Smooth muscle cell (in vitro differentiated cells): ENCODE data around the gene STIMATE. TPM values are rescaled to one million over a fixed set of nuclear protein-coding genes. Genes with fewer than 3 reads are reported as not detected.

Source experiments
- DNase-seq: peaks from one replicate; lab custom pipeline; 2025; ENCODE audit not compliant: unreplicated experiment; lab: John Stamatoyannopoulos, UW
- H2AFZ ChIP-seq: fragments of 200-600 bp; sonication (generic); 2 replicates; pipeline ENCODE4 v1.6.0; 2016; ENCODE audit warnings: antibody characterized with exemption, low read depth, mild to moderate bottlenecking
- H3F3A ChIP-seq: fragments of 200-600 bp; sonication (generic); 2 replicates; pipeline ENCODE4 v1.6.0; 2017; ENCODE audit warnings: antibody characterized with exemption, low read depth
- H3K27ac ChIP-seq: fragments of 200-600 bp; sonication (generic); 2 replicates; pipeline ENCODE4 v1.5.1; 2016; ENCODE audit warnings: low read depth, mild to moderate bottlenecking
- H3K27me3 ChIP-seq: fragments of 200-600 bp; sonication (generic); 2 replicates; pipeline ENCODE4 v1.6.1; 2016; ENCODE audit warnings: low read depth, mild to moderate bottlenecking
- H3K36me3 ChIP-seq: fragments of 200-600 bp; sonication (generic); 2 replicates; pipeline ENCODE4 v1.5.1; 2016; ENCODE audit warnings: low read depth
- H3K4me1 ChIP-seq: fragments of 200-600 bp; sonication (generic); 2 replicates; pipeline ENCODE4 v1.5.1; 2016; ENCODE audit warnings: low read depth
- H3K4me2 ChIP-seq: fragments of 200-600 bp; sonication (generic); 2 replicates; pipeline ENCODE4 v1.6.0; 2016; ENCODE audit warnings: mild to moderate bottlenecking
- H3K4me3 ChIP-seq: fragments of 200-600 bp; sonication (generic); 2 replicates; pipeline ENCODE4 v1.5.1; 2016; ENCODE audit warnings: mild to moderate bottlenecking
- H3K79me2 ChIP-seq: fragments of 200-600 bp; sonication (generic); 2 replicates; pipeline ENCODE4 v1.6.0; 2016; ENCODE audit warnings: low read depth, mild to moderate bottlenecking
- H3K9ac ChIP-seq: fragments of 200-600 bp; sonication (generic); 2 replicates; pipeline ENCODE4 v1.6.0; 2016; ENCODE audit warnings: low read depth
- H3K9me3 ChIP-seq: fragments of 200-600 bp; sonication (generic); replicated peaks from 2 replicates; pipeline ENCODE4 v1.5.1; 2016; ENCODE audit warnings: low read depth
- H4K20me1 ChIP-seq: fragments of 200-600 bp; sonication (generic); 2 replicates; pipeline ENCODE4 v1.6.0; 2016; ENCODE audit warnings: low read depth
- CTCF ChIP-seq: fragments of 200-600 bp; sonication (generic); IDR thresholded peaks from 2 replicates; pipeline ENCODE4 v1.5.1; 2017; ENCODE audit warnings: borderline replicate concordance, mild to moderate bottlenecking, antibody characterized with exemption; ENCODE audit not compliant: insufficient read depth, poor library complexity, severe bottlenecking
- WGBS: methylation state at CpG from one replicate; pipeline ENCODE4 v1.1.7; 2016; ENCODE audit warnings: low lambda C conversion rate; 5-methylcytosine and 5-hydroxymethylcytosine counted together
- polyA plus RNA-seq: library from polyadenylated mRNA; unstranded; fragments of >200 nt; fragmentation: Nextera tagmentation; extraction: Ambion mirVana; gene quantifications from 2 replicates; pipeline ENCODE4 v1.2.1, GENCODE V29; 2016
- total RNA-seq: library from RNA; depleted of rRNA; stranded (reverse); fragments of >200 nt; gene quantifications from 2 replicates; pipeline ENCODE4 v1.2.3, GENCODE V29; 2014

The STIMATE gene
- total RNA-seq = 12.8 and 13.1 TPM in 2 replicates
- 12.1 and 18.1 TPM in 2 replicates for polyA plus RNA-seq

DNA sequence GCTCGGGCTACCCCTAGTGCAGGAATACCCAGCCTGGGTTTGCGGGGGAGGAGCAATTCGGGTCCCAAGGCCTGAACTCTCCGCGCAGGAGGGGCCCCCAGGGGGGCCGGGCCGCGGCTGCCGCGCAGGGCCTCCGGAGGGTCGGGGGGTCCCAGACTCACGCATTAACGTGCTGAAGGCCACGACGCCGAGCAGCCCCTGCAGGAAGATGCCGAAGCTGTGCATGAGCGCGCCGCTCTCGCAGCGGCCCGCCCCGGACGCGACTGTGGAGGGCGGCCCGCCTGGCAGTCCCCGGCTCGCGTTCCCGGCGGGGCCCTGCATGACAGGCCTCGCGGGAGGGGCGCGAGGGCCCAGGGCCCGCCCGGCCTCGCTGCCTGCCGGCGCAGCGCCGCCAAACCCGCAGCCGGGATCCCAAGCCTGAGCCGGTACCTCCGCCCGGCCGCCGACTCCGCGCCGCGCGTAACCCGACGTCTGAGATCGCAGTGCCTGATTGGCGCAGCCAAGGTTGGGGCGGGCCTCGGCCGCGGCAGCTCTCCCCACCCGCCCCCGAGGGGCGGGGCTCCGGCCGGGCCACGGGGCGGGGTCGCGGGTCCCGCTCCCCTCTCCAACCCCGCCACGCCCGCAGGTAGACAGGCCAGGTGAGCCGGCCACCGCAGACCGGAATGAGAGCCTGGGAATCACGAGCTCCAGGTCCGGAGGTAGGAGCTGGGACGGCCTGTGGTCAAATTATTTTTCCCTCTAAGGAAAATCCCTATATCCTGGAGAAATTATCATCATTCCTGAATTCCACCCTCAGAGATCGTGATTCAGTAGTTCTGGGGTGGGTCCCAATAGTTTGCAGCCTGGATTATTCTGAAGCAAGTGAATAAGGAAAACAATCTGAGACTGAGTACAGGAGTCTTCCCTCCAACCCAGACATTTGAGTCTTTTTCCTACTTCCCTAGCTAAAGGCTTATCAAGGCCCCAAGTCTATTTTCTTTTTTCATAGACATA is at the start of gene STIMATE:
Gene STIMATE (minus strand): TSS at position 419 of the 993 bp plus-strand sequence. CDS start 98 bp downstream, at position 321.
- under 1% methylated on average over 58 of the region's 85 CpGs for WGBS
- H3K4me3 ChIP-seq = peak within 1 kb of the TSS; percentile 71
- H3K9ac ChIP-seq = peak within 1 kb of the TSS; percentile 57
- peaks cover 9% of the 10 kb centered on the region for H3K79me2 ChIP-seq
- H3F3A ChIP-seq = no peaks in the 10 kb centered on the region
- peak; percentile 37 for DNase-seq
- no peaks in the 10 kb centered on the region for H3K36me3 ChIP-seq
- H3K27ac ChIP-seq = no peak within 1 kb of the TSS
- H4K20me1 ChIP-seq = peaks cover 18% of the 10 kb centered on the region
- H3K4me2 ChIP-seq = peak within 1 kb of the TSS; percentile 86
- no peak for TF ChIP-seq CTCF
- H3K4me1 ChIP-seq = peaks cover 7% of the 10 kb centered on the region
- no peaks in the 10 kb centered on the region for H3K9me3 ChIP-seq
- H2AFZ ChIP-seq = peak within 1 kb of the TSS; percentile 89
- no peaks in the 10 kb centered on the region for H3K27me3 ChIP-seq

- Histone ChIP-seq H2AFZ (no peak overlapping the region), H3F3A (peaks cover 4% of the 10 kb centered on the region), H3K9me3 (no peaks in the 10 kb centered on the region), H3K4me2 (no peak overlapping the region), H4K20me1 (no peaks in the 10 kb centered on the region), H3K4me1 (no peaks in the 10 kb centered on the region), H3K4me3 (no peak overlapping the region), H3K79me2 (no peaks in the 10 kb centered on the region), H3K27me3 (no peaks in the 10 kb centered on the region), H3K9ac (no peak overlapping the region), H3K27ac (no peak overlapping the region), H3K36me3 (no peaks in the 10 kb centered on the region)
- TF ChIP-seq CTCF = no peak
- no peak for DNase-seq
Observed at GRCh38 chr3:52939600-52939999, 42.3 kb upstream of the STIMATE start.

DNA sequence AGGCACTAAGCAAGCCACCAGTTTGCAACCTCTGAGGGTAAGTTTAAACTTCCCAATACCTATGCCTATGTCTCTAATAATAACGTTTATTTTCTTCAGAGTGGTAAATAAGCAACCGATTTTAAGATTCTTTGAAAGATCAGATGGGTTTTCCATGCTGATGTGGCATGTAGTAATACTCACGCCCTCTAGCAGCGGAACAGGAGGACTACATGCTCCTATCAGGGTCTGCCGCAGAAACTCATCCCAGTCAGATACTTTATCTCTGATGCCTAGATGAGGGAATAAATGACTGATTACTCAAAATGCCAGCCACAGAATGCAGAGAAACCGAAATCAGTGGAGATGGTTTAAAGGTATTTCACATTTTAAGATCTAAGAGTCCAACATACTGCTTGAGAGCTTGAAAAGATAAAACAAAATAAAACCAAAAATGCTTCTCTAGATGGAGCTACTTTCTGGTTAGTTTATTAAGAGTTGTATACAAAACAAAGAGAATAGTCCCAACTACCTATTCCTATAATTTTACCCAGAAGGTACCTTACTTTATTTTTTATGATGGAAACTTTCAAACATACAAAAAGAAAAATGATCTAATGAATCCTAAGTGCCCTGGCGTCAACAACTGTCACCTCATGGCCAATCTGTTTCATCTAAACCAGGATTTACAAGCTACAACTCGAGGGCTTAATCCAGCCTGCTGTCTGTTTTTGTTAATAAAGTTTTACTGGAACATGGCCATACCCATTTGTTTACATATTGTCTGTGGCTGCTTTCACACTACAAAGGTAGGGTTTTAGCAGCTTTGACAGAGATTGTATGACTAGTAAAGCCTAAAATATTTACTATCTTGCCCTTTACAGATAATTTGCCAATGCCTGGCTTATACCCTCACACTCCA is 37.5 kb upstream of the STIMATE start:
- no peak for DNase-seq
- no peaks in the 10 kb centered on the region for H3K9me3 ChIP-seq
- H3K4me2 ChIP-seq = peak overlapping the region; percentile 64
- no peaks in the 10 kb centered on the region for H3K79me2 ChIP-seq
- H3K4me1 ChIP-seq = no peaks in the 10 kb centered on the region
- WGBS = 12% methylated on average over 8 of the region's 8 CpGs
- no peaks in the 10 kb centered on the region for H3K36me3 ChIP-seq
- H3K27me3 ChIP-seq = no peaks in the 10 kb centered on the region
- H2AFZ ChIP-seq = peak overlapping the region; percentile 50
- H4K20me1 ChIP-seq = no peaks in the 10 kb centered on the region
- peak; percentile 60 for TF ChIP-seq CTCF
- no peak overlapping the region for H3K4me3 ChIP-seq
- no peak overlapping the region for H3K9ac ChIP-seq
- H3K27ac ChIP-seq = no peak overlapping the region
- H3F3A ChIP-seq = peaks cover 4% of the 10 kb centered on the region
